GM10847 (cell line): ENCODE results near the gene KRTAP5-2.

Source experiments
- POLR2A ChIP-seq: IDR thresholded peaks from 2 replicates; pipeline ENCODE4 v1.6.1; 2011; ENCODE audit not compliant: insufficient read length; ENCODE audit errors: extremely low read depth

KRTAP5-2 gene

GRCh38 chr11:1560649-1561251, 37.3 kb downstream of the KRTAP5-2 start:
- no peak for TF ChIP-seq POLR2A

GRCh38 chr11:1560002-1560648, 38.0 kb downstream of the KRTAP5-2 start:
- TF ChIP-seq POLR2A: no peak

GRCh38 chr11:1559111-1559951, 38.8 kb downstream of the KRTAP5-2 start:
- TF ChIP-seq POLR2A: no peak

GRCh38 chr11:1558775-1559110, 39.4 kb downstream of the KRTAP5-2 start:
- no peak for TF ChIP-seq POLR2A

- no peak for TF ChIP-seq POLR2A
These were observed 40.0 kb downstream of the KRTAP5-2 start for GRCh38 chr11:1557904-1558774.

- no peak for TF ChIP-seq POLR2A
These were observed 40.8 kb downstream of the KRTAP5-2 start for GRCh38 chr11:1557051-1557884.

GRCh38 chr11:1556278-1556902, 41.7 kb downstream of the KRTAP5-2 start:
- TF ChIP-seq POLR2A: no peak

GRCh38 chr11:1555713-1556153, 42.4 kb downstream of the KRTAP5-2 start:
- TF ChIP-seq POLR2A: no peak

GRCh38 chr11:1554981-1555712, 42.9 kb downstream of the KRTAP5-2 start:
- TF ChIP-seq POLR2A: no peak

- no peak for TF ChIP-seq POLR2A
These were observed 44.1 kb downstream of the KRTAP5-2 start for GRCh38 chr11:1553808-1554594.

- no peak for TF ChIP-seq POLR2A
These were observed 48.5 kb downstream of the KRTAP5-2 start for GRCh38 chr11:1549338-1550330.
